ENCODE data around the gene TAS2R40. TPM values are rescaled to one million over a fixed set of nuclear protein-coding genes. Genes with fewer than 3 reads are reported as not detected.

Gene TAS2R40
- total RNA-seq, 1 donor from 2014 or later, result not detected

DNA sequence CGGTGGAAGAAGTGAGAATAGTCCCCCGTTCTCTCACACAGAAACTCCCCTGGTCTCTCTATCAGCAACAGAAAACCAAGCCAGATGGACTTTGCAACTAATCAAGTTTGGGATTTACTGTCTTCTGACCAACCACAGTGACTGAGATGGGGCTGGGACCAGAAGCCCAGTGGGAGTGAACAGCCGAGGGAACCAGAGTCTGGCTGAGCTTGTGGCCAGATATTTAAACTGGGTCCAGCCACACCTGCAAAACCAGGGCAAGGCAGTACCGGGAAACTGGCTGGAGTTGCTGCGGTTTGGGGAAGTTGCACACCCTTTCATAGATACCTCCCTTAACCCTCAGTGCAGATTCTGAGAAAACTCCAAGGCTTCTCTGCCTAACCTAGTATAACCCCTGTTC, 47.4 kb downstream of the TAS2R40 start:
- TF ChIP-seq, protein P1, sequence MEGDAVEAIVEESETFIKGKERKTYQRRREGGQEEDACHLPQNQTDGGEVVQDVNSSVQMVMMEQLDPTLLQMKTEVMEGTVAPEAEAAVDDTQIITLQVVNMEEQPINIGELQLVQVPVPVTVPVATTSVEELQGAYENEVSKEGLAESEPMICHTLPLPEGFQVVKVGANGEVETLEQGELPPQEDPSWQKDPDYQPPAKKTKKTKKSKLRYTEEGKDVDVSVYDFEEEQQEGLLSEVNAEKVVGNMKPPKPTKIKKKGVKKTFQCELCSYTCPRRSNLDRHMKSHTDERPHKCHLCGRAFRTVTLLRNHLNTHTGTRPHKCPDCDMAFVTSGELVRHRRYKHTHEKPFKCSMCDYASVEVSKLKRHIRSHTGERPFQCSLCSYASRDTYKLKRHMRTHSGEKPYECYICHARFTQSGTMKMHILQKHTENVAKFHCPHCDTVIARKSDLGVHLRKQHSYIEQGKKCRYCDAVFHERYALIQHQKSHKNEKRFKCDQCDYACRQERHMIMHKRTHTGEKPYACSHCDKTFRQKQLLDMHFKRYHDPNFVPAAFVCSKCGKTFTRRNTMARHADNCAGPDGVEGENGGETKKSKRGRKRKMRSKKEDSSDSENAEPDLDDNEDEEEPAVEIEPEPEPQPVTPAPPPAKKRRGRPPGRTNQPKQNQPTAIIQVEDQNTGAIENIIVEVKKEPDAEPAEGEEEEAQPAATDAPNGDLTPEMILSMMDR (IDR thresholded peaks at IDR 0.05; ENCODE audit: unreplicated experiment), result no peak
- H3K27me3 Mint-ChIP-seq, result no peaks in the 10 kb centered on the region
- H3K27ac Mint-ChIP-seq, result no peak overlapping the region
- no peaks in the 10 kb centered on the region for H3K9me3 Mint-ChIP-seq (ENCODE audit: low read depth)
- H3K36me3 Mint-ChIP-seq (ENCODE audit: insufficient read depth), result peaks cover 12% of the 10 kb centered on the region
- H3K4me3 Mint-ChIP-seq (ENCODE audit: low read depth), result no peak overlapping the region
- no peak for DNase-seq (ENCODE audit: low spot score, unreplicated experiment)
- H3K4me1 Mint-ChIP-seq (ENCODE audit: low read depth), result peaks cover 8% of the 10 kb centered on the region

DNA sequence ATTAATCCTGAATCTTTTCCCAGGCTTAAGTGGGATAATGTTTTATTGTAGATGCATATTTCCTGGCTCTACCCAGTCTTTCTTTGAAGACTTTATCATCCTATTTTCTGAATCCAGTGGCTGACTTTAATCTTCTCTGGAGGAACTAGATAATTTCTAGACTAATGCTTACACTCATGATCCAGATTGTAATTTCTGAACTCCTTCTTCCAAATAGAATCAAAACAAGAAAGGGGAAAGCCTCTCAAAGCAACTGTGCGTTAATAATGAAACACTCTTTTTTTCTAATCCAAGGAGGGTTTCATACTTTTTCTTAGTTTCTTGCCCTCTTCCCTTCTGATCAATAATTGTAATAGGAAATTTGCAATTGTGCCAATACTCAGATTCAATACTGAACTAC, 49.4 kb downstream of the TAS2R40 start:
- DNase-seq (ENCODE audit: low spot score, unreplicated experiment), result no peak
- Mint-ChIP-seq H3K27ac (no peak overlapping the region), H3K9me3 (ENCODE audit: low read depth) (no peaks in the 10 kb centered on the region), H3K36me3 (ENCODE audit: insufficient read depth) (peaks cover 5% of the 10 kb centered on the region), H3K4me3 (ENCODE audit: low read depth) (no peak overlapping the region), H3K27me3 (no peaks in the 10 kb centered on the region), H3K4me1 (ENCODE audit: low read depth) (no peaks in the 10 kb centered on the region)
- TF ChIP-seq, protein P1 (IDR thresholded peaks at IDR 0.05; ENCODE audit: unreplicated experiment), result no peak

Other genes starting within 250 kb of the TAS2R40 start
- not detected in 2 replicates for gene OR9A2, start 194.9 kb upstream of the TAS2R40 start, total RNA-seq
- gene OR6V1, start 169.7 kb upstream of the TAS2R40 start, total RNA-seq, result not detected in 2 replicates
- gene PIP, start 90.0 kb upstream of the TAS2R40 start, total RNA-seq, result not detected in 2 replicates
- gene TAS2R39, start 38.6 kb upstream of the TAS2R40 start, total RNA-seq, result not detected in 2 replicates
- gene GSTK1, start 41.4 kb downstream of the TAS2R40 start, total RNA-seq, result 110 and 114 TPM in 2 replicates
- 4.7 and 5.1 TPM in 2 replicates for gene TMEM139, start 62.9 kb downstream of the TAS2R40 start, total RNA-seq
- 65.5 and 68.9 TPM in 2 replicates for gene CASP2, start 66.3 kb downstream of the TAS2R40 start, total RNA-seq
- 0.09 and 0.14 TPM in 2 replicates for gene CLCN1, start 94.1 kb downstream of the TAS2R40 start, total RNA-seq
- gene FAM131B, start 140.7 kb downstream of the TAS2R40 start, total RNA-seq, result 2.3 and 3.7 TPM in 2 replicates
- 65.4 and 69.0 TPM in 2 replicates for gene ZYX, start 159.3 kb downstream of the TAS2R40 start, total RNA-seq
- gene EPHA1, start 186.8 kb downstream of the TAS2R40 start, total RNA-seq, result 54.4 and 56.3 TPM in 2 replicates
- gene TAS2R60, start 221.4 kb downstream of the TAS2R40 start, total RNA-seq, result not detected in 2 replicates